Measurements from ENCODE around the gene TM7SF3.

GRCh38 chr12:27005495-27005894 lies 8.7 kb downstream of the TM7SF3 start:
- TF ChIP-seq TAF1 (IDR thresholded peaks at IDR 0.05; ENCODE audit: borderline replicate concordance, insufficient read depth, low read length) (no peak), POLR2AphosphoS5 (IDR thresholded peaks at IDR 0.05; ENCODE audit: low read depth, low read length) (no peak), REST (IDR thresholded peaks at IDR 0.05; ENCODE audit: insufficient read depth in 1 of 2, low read depth in 2 of 2, low read length in 2 of 2) (no peak), SIN3A (IDR thresholded peaks at IDR 0.05; ENCODE audit: borderline replicate concordance, insufficient read depth, low read length) (no peak)
